Osteoblast (primary cell): ENCODE measurements around the gene CFB. TPM values are rescaled to one million over a fixed set of nuclear protein-coding genes. Genes with fewer than 3 reads are reported as not detected.
"Not testable (repeated sequence)": the region's sequence is repeated elsewhere in the genome, so short reads cannot be mapped to it uniquely, and the experiment has no call there.

Experiments
- DNase-seq: peaks from one replicate; pipeline ENCODE4 v3.0.0; 2011; ENCODE audit warnings: low spot score, mixed read lengths; ENCODE audit not compliant: insufficient read length; ENCODE audit errors: missing footprints
- H2AFZ ChIP-seq: 2 replicates; pipeline ENCODE4 v1.6.0; 2011; ENCODE audit warnings: mild to moderate bottlenecking, low read length
- H3K27ac ChIP-seq: 2 replicates; pipeline ENCODE4 v1.5.1; 2011; ENCODE audit warnings: mild to moderate bottlenecking, low read depth, low read length, moderate library complexity
- H3K27me3 ChIP-seq: 2 replicates; pipeline ENCODE4 v1.6.0; 2012; ENCODE audit warnings: mild to moderate bottlenecking, control low read depth, inconsistent platforms, low read length, moderate library complexity; ENCODE audit not compliant: insufficient read depth
- H3K36me3 ChIP-seq: 2 replicates; pipeline ENCODE4 v1.5.1; 2011; ENCODE audit warnings: mild to moderate bottlenecking, low read length, control low read depth, moderate library complexity; ENCODE audit not compliant: insufficient read depth
- H3K4me1 ChIP-seq: 2 replicates; pipeline ENCODE4 v1.5.1; 2011; ENCODE audit warnings: mild to moderate bottlenecking, low read length, control low read depth, moderate library complexity; ENCODE audit not compliant: insufficient read depth
- H3K4me2 ChIP-seq: 2 replicates; pipeline ENCODE4 v1.6.0; 2011; ENCODE audit warnings: mild to moderate bottlenecking, low read length; ENCODE audit not compliant: insufficient read depth
- H3K4me3 ChIP-seq: fragments of 200-600 bp; sonication (generic); 3 replicates; pipeline ENCODE4 v1.5.1; 2012; ENCODE audit warnings: mild to moderate bottlenecking, low read length, inconsistent platforms; ENCODE audit not compliant: insufficient read depth
- H3K79me2 ChIP-seq: 2 replicates; pipeline ENCODE4 v1.6.0; 2012; ENCODE audit warnings: mild to moderate bottlenecking, low read length, control low read depth, inconsistent platforms; ENCODE audit not compliant: insufficient read depth
- H3K9me3 ChIP-seq: 2 replicates; pipeline ENCODE4 v1.5.1; 2011; ENCODE audit warnings: low read depth, low read length, control low read depth
- H4K20me1 ChIP-seq: 2 replicates; pipeline ENCODE4 v1.6.0; 2012; ENCODE audit warnings: mild to moderate bottlenecking, low read length, control low read depth; ENCODE audit not compliant: insufficient read depth
- CTCF ChIP-seq: IDR thresholded peaks from 2 replicates; pipeline ENCODE4 v1.5.1; 2011; ENCODE audit warnings: mild to moderate bottlenecking, low read depth, low read length, moderate library complexity; ENCODE audit errors: extremely low read depth
- total RNA-seq: library from RNA; depleted of rRNA; stranded (reverse); fragments of >200 nt; gene quantifications from 2 replicates; pipeline ENCODE4 v1.2.3, GENCODE V29; 2012

Gene CFB
- total RNA-seq, 1 donor: 26.8 TPM

GRCh38 chr6:31907158-31907813 is 38.6 kb upstream of the CFB start:
- no peak overlapping the region for H3K4me3 ChIP-seq
- TF ChIP-seq CTCF: no peak

DNA sequence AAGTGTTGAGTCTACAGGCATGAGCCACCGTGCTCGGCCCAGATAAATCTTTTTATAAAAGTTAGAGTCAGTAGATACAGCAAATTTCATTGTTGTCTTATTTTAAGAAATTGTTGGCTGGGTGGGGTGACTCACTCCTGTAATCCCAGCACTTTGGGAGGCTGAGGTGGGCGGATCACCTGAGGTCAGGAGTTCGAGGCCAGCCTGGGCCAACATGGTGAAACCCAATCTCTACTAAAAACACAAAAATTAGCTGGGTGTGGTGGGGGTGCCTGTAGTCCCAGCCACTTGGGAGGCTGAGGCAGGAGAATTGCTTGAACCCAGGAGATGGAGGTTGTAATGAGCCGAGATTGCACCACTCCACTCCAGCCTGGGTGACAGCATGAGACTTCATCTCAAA is 37.6 kb upstream of the CFB start:
- peaks cover 26% of the 10 kb centered on the region for H3K4me1 ChIP-seq
- not testable (repeated sequence) for H3K4me2 ChIP-seq, H3K27me3 ChIP-seq, H3K36me3 ChIP-seq, DNase-seq, H3K27ac ChIP-seq, H2AFZ ChIP-seq, H3K79me2 ChIP-seq, H4K20me1 ChIP-seq, H3K4me3 ChIP-seq, H3K9me3 ChIP-seq

More at GRCh38 chr6:31907158-31907813, 38.6 kb upstream of the CFB start:
- Histone ChIP-seq H3K9me3 (no peaks in the 10 kb centered on the region), H3K36me3 (no peaks in the 10 kb centered on the region), H3K27me3 (peaks cover 3% of the 10 kb centered on the region), H4K20me1 (no peaks in the 10 kb centered on the region), H3K27ac (no peak overlapping the region), H3K4me1 (peaks cover 33% of the 10 kb centered on the region), H3K79me2 (no peaks in the 10 kb centered on the region), H3K4me2 (peak overlapping the region; percentile 31), H2AFZ (no peak overlapping the region)
- DNase-seq: peak; percentile 77

GRCh38 chr6:31908791-31909190 is 37.1 kb upstream of the CFB start:
- DNase-seq: no peak

DNA sequence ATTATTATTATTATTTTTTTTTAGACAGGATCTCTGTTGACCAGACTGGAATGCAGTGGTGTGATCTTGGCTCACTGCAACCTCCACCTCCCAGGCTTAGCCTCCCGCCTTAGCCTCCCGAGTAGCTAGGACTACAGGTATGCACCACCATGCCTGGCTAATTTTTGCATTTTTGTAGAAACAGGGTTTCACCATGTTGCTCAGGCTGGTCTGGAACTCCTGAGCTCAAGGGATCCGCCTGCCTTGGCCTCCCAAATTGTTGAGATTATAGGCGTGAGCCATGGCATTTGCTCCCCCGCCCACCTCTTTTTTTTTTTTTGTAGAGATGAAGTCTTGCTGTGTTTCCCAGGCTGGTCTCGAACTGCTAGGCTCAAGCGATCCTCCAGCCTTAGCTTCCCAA is 36.6 kb upstream of the CFB start:
- H3K4me1 ChIP-seq: peaks cover 26% of the 10 kb centered on the region
- H3K4me2 ChIP-seq, H3K27me3 ChIP-seq, H3K79me2 ChIP-seq, DNase-seq, H3K36me3 ChIP-seq, H3K4me3 ChIP-seq, H2AFZ ChIP-seq, H4K20me1 ChIP-seq, H3K9me3 ChIP-seq, H3K27ac ChIP-seq: not testable (repeated sequence)

More at GRCh38 chr6:31908791-31909190, 37.1 kb upstream of the CFB start:
- Histone ChIP-seq H3K9me3 (no peaks in the 10 kb centered on the region), H3K27me3 (peaks cover 3% of the 10 kb centered on the region), H3K4me3 (no peak overlapping the region), H4K20me1 (no peaks in the 10 kb centered on the region), H3K4me1 (peaks cover 26% of the 10 kb centered on the region), H3K36me3 (no peaks in the 10 kb centered on the region), H3K27ac (no peak overlapping the region), H2AFZ (no peak overlapping the region), H3K4me2 (no peak overlapping the region), H3K79me2 (no peaks in the 10 kb centered on the region)
- no peak for TF ChIP-seq CTCF

DNA sequence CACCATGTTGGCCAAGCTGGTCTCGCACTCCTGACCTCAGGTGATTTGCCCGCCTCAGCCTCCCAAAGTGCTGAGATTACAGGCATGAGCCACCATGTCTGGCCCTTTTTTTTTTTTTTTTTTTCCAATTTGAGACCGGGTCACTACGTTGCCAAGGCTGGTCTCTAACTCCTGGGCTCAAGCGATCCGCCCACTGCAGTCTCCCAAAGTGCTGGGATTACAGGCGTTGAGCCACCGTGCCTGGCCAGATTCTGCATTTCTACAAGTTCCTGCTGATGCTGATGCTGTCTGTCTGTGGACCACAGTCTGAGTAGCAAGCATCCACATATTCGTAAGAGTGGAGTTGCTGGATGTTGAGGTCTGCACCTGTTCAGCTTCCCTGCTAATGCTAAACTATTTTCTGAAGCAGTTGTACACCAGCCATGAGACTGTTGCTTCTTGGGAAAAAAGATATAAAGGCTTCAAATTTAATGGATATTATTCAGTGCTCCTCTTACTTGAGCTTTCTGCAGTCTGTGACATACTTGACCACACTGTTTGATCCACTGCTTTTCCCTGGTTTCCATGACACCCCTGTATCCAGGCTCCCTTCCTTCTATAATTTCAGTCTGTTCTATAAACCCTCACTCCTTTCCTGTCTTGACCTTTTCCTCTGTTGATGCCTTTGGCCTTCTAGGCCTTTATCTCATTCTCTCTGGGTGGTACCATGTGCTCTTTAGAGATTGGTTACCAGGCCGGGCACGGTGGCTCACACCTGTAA is 33.9 kb upstream of the CFB start:
- H3K4me1 ChIP-seq: peaks cover 25% of the 10 kb centered on the region
- H3K27me3 ChIP-seq: no peaks in the 10 kb centered on the region
- no peak overlapping the region for H3K27ac ChIP-seq
- H3K4me3 ChIP-seq: no peak overlapping the region
- no peak overlapping the region for H3K4me2 ChIP-seq
- no peaks in the 10 kb centered on the region for H3K36me3 ChIP-seq
- no peak overlapping the region for H2AFZ ChIP-seq
- H4K20me1 ChIP-seq: no peaks in the 10 kb centered on the region
- H3K79me2 ChIP-seq: no peaks in the 10 kb centered on the region
- H3K9me3 ChIP-seq: no peaks in the 10 kb centered on the region
- DNase-seq: no peak
- TF ChIP-seq CTCF: no peak
